Measurements from ENCODE around the gene FPGS. TPM values are rescaled to one million over a fixed set of nuclear protein-coding genes. Genes with fewer than 3 reads are reported as not detected.

Gene FPGS
- total and polyA plus RNA-seq, 9 donors = 18.9 to 209 (median 154) TPM

DNA sequence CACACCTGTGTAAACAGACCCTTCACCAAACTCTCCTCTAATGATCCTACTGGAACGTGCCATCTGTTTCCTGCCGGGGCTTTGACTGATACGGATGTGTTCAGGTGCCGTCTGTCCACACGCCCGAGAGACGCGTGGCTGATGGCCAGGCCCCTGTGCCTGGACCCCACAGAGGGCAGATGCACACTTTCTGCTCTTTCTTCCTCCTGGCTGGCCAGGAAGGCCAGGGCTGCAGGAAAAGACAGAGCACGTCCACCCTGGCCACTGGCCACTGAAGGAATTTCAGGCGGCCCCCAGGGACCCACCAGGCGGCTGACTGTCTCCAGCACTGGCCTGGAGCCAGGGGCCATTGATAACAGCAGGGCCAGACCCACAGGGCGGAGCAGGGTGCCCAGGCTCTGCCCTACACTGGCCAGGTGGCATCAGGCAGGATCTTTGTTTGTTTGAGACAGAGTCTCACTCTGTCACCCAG is 55.4 kb downstream of the FPGS start:
- 23 to 38% (median 33%) methylated on average over 12 of the region's 12 CpGs for WGBS, 3 donors
- H3K36me3 ChIP-seq = no peaks in the 10 kb centered on the region
- TF ChIP-seq POLR2A (IDR thresholded peaks at IDR 0.05) (no peak), EP300 (IDR thresholded peaks at IDR 0.05) (no peak)
- TF ChIP-seq, protein P1, sequence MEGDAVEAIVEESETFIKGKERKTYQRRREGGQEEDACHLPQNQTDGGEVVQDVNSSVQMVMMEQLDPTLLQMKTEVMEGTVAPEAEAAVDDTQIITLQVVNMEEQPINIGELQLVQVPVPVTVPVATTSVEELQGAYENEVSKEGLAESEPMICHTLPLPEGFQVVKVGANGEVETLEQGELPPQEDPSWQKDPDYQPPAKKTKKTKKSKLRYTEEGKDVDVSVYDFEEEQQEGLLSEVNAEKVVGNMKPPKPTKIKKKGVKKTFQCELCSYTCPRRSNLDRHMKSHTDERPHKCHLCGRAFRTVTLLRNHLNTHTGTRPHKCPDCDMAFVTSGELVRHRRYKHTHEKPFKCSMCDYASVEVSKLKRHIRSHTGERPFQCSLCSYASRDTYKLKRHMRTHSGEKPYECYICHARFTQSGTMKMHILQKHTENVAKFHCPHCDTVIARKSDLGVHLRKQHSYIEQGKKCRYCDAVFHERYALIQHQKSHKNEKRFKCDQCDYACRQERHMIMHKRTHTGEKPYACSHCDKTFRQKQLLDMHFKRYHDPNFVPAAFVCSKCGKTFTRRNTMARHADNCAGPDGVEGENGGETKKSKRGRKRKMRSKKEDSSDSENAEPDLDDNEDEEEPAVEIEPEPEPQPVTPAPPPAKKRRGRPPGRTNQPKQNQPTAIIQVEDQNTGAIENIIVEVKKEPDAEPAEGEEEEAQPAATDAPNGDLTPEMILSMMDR (IDR thresholded peaks at IDR 0.05) = no peak
- no peaks in the 10 kb centered on the region for H3K27me3 ChIP-seq
- peak overlapping the region; percentile 35 to 83 for H3K27ac ChIP-seq
- peak in 4 of 5 donors; percentile 59 to 81 (median 66) for DNase-seq
- peaks cover 43% of the 10 kb centered on the region for H3K4me1 ChIP-seq (ENCODE audit: insufficient read depth)
- no peaks in the 10 kb centered on the region for H3K9me3 ChIP-seq
- intact Hi-C loops (cut with DNase I) = no loop called here
- H3K4me3 ChIP-seq = no peak overlapping the region

DNA sequence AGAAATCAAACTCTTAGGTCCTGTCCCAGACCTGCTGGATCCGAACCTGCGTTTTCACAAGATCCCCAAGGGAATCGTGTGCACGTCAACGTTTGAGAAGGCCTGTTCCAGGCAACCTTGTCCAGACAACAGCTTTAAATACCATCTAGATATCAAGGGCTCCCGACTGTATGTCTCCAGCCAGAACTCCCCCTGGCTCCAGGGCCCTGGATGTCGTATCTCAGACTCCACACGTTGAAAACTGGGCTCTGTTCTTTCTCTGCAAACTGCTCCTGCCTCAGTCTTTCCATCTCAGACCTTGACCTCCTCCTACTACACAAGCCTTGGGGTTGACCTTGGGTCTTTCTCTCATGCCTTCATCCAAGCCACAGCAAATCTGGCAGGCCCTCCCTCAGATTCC is 57.6 kb downstream of the FPGS start:
- Histone ChIP-seq H3K27me3 (no peaks in the 10 kb centered on the region), H3K4me3 (no peak overlapping the region), H3K9me3 (no peaks in the 10 kb centered on the region), H3K27ac (peak overlapping the region; percentile 81 to 83), H3K4me1 (ENCODE audit: insufficient read depth) (peaks cover 41% of the 10 kb centered on the region), H3K36me3 (no peaks in the 10 kb centered on the region)
- 7 to 24% (median 12%) methylated on average over 8 of the region's 8 CpGs for WGBS, 3 donors
- intact Hi-C loops (cut with DNase I) = loop anchor here in 2 of 4 donors (5.0 to 10.0 kb wide), 3 partner anchors 33 to 75 kb away; partner anchors contain the start of gene CDK9 (in 1 of the 2)
- peak; percentile 70 to 86 (median 82) for DNase-seq
- TF ChIP-seq EP300 (IDR thresholded peaks at IDR 0.05) (no peak), POLR2A (IDR thresholded peaks at IDR 0.05) (no peak)
- TF ChIP-seq, protein P1 (IDR thresholded peaks at IDR 0.05) = no peak

DNA sequence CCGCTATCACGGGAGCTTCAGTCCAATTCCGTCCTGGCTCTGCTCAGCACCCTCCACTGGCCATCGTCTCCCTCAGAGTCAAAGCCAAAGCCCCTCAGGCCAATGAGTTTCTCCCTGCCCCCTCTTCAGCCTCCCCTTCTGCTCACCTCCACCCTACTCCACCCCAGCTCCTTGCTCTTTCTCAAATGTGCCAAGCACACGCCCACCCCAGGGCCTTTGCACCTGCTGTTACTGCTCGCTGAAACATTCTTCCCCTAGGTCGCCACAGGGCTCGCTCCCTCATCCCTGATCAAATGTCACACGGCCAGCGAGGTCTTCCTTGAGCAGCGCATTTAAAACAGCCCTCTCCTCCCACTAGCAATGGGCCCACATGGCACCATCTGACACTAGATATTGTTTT is 58.1 kb downstream of the FPGS start:
- TF ChIP-seq POLR2A (IDR thresholded peaks at IDR 0.05) (no peak), EP300 (IDR thresholded peaks at IDR 0.05) (no peak)
- TF ChIP-seq, protein P1 (IDR thresholded peaks at IDR 0.05) = no peak
- 85 to 92% (median 88%) methylated on average over 11 of the region's 11 CpGs for WGBS, 3 donors
- peak in 2 of 5 donors; percentile 44 to 57 for DNase-seq
- H3K27me3 ChIP-seq = no peaks in the 10 kb centered on the region
- H3K4me3 ChIP-seq = no peak overlapping the region
- H3K9me3 ChIP-seq = no peaks in the 10 kb centered on the region
- H3K27ac ChIP-seq = peak overlapping the region; percentile 81 to 83
- intact Hi-C loops (cut with DNase I) = loop anchor here in 2 of 4 donors (5.0 to 10.0 kb wide), 3 partner anchors 33 to 76 kb away; partner anchors contain the start of gene CDK9 (in 1 of the 2)
- H3K36me3 ChIP-seq = no peaks in the 10 kb centered on the region
- peaks cover 41% of the 10 kb centered on the region for H3K4me1 ChIP-seq (ENCODE audit: insufficient read depth)

DNA sequence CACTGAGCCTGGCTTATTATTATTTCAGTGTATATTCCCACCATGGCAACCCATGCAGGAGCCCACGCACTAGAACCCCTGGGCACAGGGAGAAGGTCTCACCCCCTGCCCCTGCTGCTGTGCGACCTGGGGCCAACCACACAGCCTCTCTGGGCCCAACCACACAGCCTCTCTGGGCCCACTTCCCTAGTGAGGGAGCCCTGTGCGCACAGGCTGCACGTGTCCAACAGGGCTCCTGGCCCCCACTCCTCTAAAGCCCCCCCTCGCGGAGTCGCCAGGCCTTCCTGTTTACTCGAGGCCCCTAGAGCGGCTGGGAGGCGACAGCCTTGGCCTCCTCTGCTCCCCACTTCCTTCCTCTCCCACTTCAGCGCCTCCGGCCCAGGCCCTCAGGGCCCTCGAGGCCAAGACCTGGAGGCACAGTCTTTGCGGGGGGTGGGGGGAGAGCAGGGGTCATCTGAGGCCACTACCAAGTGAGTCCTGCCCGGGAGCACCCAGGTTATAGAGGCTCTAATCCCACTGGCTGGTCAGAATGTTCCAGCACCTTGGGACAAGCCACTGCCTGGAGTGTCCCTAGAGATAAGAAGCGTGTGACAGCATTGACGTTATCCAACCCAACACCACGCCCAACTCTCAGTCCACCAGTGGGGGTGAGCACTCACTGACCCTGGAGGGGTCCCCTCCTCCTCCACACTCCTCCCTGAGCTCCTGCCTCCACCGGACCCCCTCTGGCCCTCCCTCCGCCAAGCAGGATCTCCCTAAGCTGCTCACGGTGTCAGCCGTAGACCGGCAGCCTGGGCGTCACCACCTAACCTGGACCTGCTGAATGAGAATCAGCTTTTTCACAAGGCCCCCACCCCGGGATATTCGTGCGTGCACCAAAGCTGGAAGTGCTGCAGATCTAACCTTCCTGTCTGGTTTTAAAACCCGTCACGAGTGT is 59.7 kb downstream of the FPGS start:
- H3K27me3 ChIP-seq = no peaks in the 10 kb centered on the region
- H3K9me3 ChIP-seq = no peaks in the 10 kb centered on the region
- H3K4me3 ChIP-seq = no peak overlapping the region
- TF ChIP-seq, protein P1 (IDR thresholded peaks at IDR 0.05) = no peak
- no peak for TF ChIP-seq EP300 (IDR thresholded peaks at IDR 0.05)
- TF ChIP-seq POLR2A (IDR thresholded peaks at IDR 0.05) = no peak
- peaks cover 40% of the 10 kb centered on the region for H3K4me1 ChIP-seq (ENCODE audit: insufficient read depth)
- intact Hi-C loops (cut with DNase I) = loop anchor here in 2 of 4 donors (5.0 to 10.0 kb wide), 3 partner anchors 35 to 78 kb away; partner anchors contain the start of gene CDK9 (in 1 of the 2)
- peak; percentile 78 to 84 (median 82) for DNase-seq
- 45 to 57% (median 52%) methylated on average over 29 of the region's 29 CpGs for WGBS, 3 donors
- peak overlapping the region; percentile 81 to 83 for H3K27ac ChIP-seq
- H3K36me3 ChIP-seq = no peaks in the 10 kb centered on the region

Measured in ovary (tissue), 9 donors.